Measurements from ENCODE around the gene CARMIL1. TPM values are rescaled to one million over a fixed set of nuclear protein-coding genes. Genes with fewer than 3 reads are reported as not detected.

The CARMIL1 gene
- total RNA-seq, 2 donors from 2014 or later, result 10.8 to 11.3 TPM

- ATAC-seq, result no peak
- no peak for DNase-seq
- intact Hi-C loops (cut with DNase I), result no loop called here
Observed at GRCh38 chr6:25449774-25450173, 170.6 kb downstream of the CARMIL1 start.

- intact Hi-C loops (cut with DNase I), result no loop called here
- ATAC-seq (no peak), DNase-seq (no peak)
Observed at GRCh38 chr6:25450469-25451198, 171.5 kb downstream of the CARMIL1 start.

GRCh38 chr6:25452031-25452430 is 172.9 kb downstream of the CARMIL1 start:
- intact Hi-C loops (cut with DNase I), result no loop called here
- ATAC-seq (peak; percentile 41 to 47), DNase-seq (no peak)

- no peak for DNase-seq
- intact Hi-C loops (cut with DNase I), result no loop called here
- ATAC-seq, result no peak
Observed at GRCh38 chr6:25453288-25453687, 174.1 kb downstream of the CARMIL1 start.

- ATAC-seq (no peak), DNase-seq (no peak)
- intact Hi-C loops (cut with DNase I), result no loop called here
Observed at GRCh38 chr6:25454136-25454535, 175.0 kb downstream of the CARMIL1 start.

- ATAC-seq, result no peak
- intact Hi-C loops (cut with DNase I), result no loop called here
- DNase-seq, result no peak
Observed at GRCh38 chr6:25456249-25457040, 177.3 kb downstream of the CARMIL1 start.

GRCh38 chr6:25457516-25457915 is 178.3 kb downstream of the CARMIL1 start:
- no peak for ATAC-seq
- intact Hi-C loops (cut with DNase I), result no loop called here
- DNase-seq, result no peak

GRCh38 chr6:25458485-25458884 is 179.3 kb downstream of the CARMIL1 start:
- peak in 1 of 2 donors; percentile 70 for ATAC-seq
- intact Hi-C loops (cut with DNase I), result no loop called here
- DNase-seq, result no peak

- ATAC-seq, result no peak
- DNase-seq, result no peak
- intact Hi-C loops (cut with DNase I), result no loop called here
Observed at GRCh38 chr6:25462235-25462897, 183.2 kb downstream of the CARMIL1 start.

- intact Hi-C loops (cut with DNase I), result no loop called here
- DNase-seq (no peak), ATAC-seq (no peak)
Observed at GRCh38 chr6:25463441-25463840, 184.3 kb downstream of the CARMIL1 start.

GRCh38 chr6:25464225-25464624 is 185.1 kb downstream of the CARMIL1 start:
- intact Hi-C loops (cut with DNase I), result no loop called here
- no peak for ATAC-seq
- no peak for DNase-seq

GRCh38 chr6:25465941-25466340 is 186.8 kb downstream of the CARMIL1 start:
- DNase-seq (no peak), ATAC-seq (no peak)
- intact Hi-C loops (cut with DNase I), result no loop called here

GRCh38 chr6:25468881-25469280 is 189.7 kb downstream of the CARMIL1 start:
- intact Hi-C loops (cut with DNase I), result no loop called here
- no peak for ATAC-seq

GRCh38 chr6:25469797-25470388 is 190.7 kb downstream of the CARMIL1 start:
- intact Hi-C loops (cut with DNase I), result no loop called here
- DNase-seq (no peak), ATAC-seq (no peak)

More at GRCh38 chr6:25468881-25469280, 189.7 kb downstream of the CARMIL1 start:
- no peak for DNase-seq

- intact Hi-C loops (cut with DNase I), result no loop called here
- ATAC-seq (no peak), DNase-seq (no peak)
Observed at GRCh38 chr6:25472306-25472705, 193.1 kb downstream of the CARMIL1 start.

- intact Hi-C loops (cut with DNase I), result no loop called here
- DNase-seq (no peak), ATAC-seq (no peak)
Observed at GRCh38 chr6:25472906-25473305, 193.7 kb downstream of the CARMIL1 start.

- no peak for DNase-seq
- intact Hi-C loops (cut with DNase I), result no loop called here
- ATAC-seq, result no peak
Observed at GRCh38 chr6:25473447-25473846, 194.3 kb downstream of the CARMIL1 start.

- peak in 1 of 2 donors; percentile 33 for ATAC-seq
- no peak for DNase-seq
- intact Hi-C loops (cut with DNase I), result no loop called here
Observed at GRCh38 chr6:25476126-25476525, 197.0 kb downstream of the CARMIL1 start.

GRCh38 chr6:25477006-25477590 is 197.9 kb downstream of the CARMIL1 start:
- intact Hi-C loops (cut with DNase I), result no loop called here
- DNase-seq (no peak), ATAC-seq (peak in 1 of 2 donors; percentile 71)

Measured in left cardiac atrium (tissue), 4 donors.